ENCODE data around the gene EFCAB10.

Gene EFCAB10, protein sequence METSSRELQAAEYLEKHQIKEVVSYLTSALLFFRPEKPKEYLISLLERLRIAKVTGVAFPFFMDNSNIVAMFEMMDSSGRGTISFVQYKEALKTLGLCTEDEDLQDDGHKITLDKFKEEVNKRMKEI

DNA sequence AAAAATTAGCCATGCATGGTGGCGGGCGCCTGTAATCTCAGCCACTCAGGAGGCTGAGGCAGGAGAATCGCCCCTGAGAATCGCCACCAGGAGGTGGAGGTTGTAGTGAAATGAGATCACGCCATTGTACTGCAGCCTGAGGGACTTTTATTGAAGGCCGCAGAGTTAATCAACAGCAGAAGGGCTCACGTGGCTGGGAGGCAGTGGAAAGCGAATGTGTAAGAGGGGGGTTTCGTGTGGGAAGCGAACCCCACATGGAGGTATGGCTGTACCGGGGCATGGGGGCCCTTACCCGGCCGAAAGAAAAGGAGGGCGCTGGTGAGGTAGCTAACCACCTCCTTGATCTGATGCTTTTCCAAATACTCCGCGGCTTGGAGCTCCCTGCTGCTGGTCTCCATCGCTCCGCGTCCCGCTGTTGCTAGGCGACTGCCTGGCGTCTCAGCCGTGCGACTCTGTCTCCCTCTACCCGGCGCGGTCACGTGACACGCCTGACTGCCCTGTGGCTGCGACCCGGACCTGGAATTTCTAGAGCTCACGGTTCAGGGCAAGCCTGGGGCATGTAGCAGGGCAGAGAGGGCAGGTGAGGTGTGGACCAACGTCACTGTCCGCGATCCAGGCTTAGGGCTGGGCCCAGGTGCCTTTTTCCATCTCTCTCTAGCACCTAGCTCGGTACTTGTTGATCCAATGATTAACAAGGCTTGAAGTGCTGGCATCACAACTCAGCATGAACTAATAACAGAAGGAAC is at the start of gene EFCAB10:
Gene EFCAB10, minus strand, starts transcription at position 428 of the 746 bp plus-strand sequence. Its CDS starts 30 bp downstream, at position 398.
- peak; percentile 1 to 50 (median 29) for DNase-seq (ENCODE audit: low read depth in 4 of 4, low spot score in 1 of 4)

DNA sequence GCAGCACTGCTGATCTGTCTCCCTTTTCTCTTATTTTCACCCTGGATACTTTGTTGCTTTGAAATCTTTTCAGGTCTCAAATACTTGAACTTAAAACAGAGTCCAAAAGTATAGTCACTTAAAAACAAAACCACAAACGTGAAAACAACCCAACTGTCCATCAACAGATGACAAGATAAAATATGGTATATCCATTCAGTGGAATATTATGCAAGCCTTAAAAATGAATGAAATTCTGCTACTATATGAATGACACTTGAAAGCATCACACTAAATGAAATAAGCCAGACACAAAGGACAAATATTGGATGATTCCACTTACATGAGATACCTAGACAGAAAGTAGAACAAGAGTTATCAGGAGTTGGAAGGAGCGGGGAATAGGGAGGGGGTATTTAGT is 44.7 kb upstream of the EFCAB10 start:
- no peak for DNase-seq (ENCODE audit: low read depth in 4 of 4, low spot score in 1 of 4)

DNA sequence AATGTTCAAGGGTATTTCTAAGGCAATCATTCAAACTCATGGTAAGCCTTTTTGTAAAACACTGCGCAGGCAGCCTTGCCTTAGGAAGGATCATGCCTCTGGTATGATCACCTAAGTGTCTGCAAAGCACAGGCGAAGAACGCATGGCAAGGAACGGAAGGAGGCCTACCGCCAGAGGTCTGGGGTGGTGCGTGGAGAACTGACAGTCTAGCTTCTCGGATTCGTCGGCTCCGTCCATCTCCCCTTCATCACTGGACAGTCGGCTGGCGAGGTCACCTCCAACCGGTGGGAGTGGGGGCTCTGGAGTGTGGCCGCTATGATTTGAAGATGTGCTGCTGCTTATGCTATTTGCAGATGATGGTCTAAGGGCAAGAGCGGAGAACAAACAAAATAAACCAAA is 42.6 kb upstream of the EFCAB10 start:
- no peak for DNase-seq (ENCODE audit: low read depth in 4 of 4, low spot score in 1 of 4)

DNA sequence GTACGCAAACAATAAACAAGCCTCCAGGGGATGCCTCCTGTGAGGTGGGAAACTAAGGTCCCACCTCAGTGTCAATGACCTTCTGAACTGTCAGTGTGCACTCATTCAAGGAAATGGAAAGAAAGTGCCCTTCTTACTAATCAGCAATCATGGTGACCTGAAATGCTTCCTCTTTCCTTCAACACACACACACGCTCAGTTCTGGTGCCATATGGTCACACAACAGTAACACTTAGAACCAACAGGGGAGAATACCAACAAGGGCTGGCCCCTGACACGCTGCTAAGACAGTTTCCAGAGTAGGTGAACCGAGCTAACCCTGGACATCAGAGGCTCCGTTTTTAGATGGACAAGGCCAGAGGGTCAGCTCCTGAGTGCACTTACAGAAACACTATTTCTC is 42.1 kb upstream of the EFCAB10 start:
- no peak for DNase-seq (ENCODE audit: low read depth in 4 of 4, low spot score in 1 of 4)

DNA sequence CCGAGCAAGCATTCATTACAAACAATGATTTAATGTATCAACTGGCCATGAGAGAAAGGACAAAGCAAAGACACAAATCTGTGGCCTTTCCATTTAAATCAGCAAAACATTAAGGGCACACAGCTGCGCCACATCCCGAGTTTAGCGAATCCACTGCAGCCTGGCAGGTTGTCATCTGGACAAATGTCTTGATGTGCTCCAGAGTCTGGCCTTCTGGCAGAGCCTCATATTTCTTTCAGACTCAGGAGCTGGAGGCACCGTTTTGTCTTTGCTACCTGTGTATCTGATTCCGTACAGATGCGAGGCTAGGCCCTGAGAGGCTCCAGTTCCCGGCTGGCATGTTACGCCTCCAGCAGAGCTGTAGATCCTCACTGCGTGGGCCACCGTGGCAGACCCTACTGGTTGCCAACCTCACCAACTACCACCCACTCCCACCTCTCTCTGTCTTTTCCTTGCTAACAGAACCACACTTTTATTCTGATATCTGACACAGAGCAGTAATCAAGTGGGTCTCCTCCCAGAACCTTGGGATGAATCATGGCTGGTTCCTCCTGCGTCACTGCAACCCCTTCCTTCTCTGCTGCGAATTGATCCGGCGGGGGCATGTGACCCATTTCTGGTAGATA is 40.9 kb upstream of the EFCAB10 start:
- DNase-seq (ENCODE audit: low read depth in 4 of 4, low spot score in 1 of 4): no peak

DNA sequence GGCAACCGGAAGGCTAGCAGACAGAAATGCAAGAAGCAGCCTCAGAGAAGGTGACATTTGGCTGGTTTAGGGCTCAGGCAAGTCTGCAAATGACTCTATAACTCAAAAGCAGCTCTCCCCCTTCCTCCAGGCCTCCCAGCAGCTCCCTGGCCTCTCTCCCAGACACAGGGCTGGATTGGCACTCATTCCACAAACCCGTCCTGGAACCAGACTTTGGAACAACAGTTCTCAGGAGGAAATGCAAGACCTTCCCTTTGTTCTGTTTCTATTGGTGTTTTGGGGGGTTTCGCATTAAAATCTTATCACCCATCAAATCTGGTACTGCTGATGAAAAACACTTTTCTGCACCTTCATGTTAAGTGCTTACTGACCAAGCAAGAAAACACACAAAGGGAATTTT is 40.3 kb upstream of the EFCAB10 start:
- DNase-seq (ENCODE audit: low read depth in 4 of 4, low spot score in 1 of 4): no peak

DNA sequence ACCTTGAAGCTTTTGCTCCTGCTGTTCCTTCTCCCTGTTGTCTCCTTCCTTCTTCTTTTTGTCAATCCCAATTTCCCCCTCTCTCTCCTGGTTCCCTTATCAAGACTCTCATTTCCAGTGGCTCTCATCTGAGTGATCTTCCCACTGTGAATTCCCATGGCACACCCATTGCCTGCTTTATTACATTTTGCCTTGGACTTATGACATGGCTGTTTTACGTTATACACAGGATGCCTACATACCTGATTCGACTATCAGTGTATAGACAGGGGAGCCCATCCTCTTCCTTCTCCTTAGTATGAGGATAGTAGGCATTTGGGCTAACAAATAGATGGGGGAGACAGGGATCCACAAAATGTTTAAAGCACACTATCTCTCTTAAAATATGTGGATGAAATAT is 39.9 kb upstream of the EFCAB10 start:
- DNase-seq (ENCODE audit: low read depth in 4 of 4, low spot score in 1 of 4): no peak

DNA sequence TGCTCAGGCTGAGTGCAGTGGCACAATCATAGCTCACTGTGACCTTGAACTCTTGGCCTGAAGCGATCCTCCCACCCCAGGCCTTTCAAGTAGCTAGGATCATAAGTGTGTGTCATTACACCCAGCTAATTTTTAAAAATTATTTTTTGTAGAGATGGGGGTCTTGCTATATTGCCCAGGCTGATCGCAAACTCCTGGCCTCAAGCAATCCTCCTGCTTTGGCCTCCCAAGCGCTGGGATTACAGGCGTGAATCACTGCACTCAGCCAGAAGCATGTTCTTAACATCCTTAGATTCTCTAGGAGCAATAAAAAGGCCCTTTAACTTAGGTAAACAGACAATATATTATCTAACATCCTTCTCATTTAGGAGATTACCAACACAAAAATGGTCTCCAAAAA is 38.3 kb upstream of the EFCAB10 start:
- DNase-seq (ENCODE audit: low read depth in 4 of 4, low spot score in 1 of 4): no peak

DNA sequence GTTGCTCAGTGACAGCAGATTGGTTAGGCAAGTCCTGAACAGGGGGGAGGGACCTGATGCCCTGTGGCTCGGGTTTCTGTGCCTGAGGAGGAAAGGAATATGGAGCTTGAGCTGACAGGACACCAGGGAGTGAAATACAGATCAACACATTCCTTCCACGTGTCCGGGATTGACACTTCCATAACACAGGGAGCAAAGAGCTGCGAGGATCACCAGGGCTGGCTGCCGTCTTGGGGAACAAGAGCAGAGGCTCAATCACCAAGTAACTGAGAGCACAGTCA is 36.7 kb upstream of the EFCAB10 start:
- no peak for DNase-seq (ENCODE audit: low read depth in 4 of 4, low spot score in 1 of 4)

DNA sequence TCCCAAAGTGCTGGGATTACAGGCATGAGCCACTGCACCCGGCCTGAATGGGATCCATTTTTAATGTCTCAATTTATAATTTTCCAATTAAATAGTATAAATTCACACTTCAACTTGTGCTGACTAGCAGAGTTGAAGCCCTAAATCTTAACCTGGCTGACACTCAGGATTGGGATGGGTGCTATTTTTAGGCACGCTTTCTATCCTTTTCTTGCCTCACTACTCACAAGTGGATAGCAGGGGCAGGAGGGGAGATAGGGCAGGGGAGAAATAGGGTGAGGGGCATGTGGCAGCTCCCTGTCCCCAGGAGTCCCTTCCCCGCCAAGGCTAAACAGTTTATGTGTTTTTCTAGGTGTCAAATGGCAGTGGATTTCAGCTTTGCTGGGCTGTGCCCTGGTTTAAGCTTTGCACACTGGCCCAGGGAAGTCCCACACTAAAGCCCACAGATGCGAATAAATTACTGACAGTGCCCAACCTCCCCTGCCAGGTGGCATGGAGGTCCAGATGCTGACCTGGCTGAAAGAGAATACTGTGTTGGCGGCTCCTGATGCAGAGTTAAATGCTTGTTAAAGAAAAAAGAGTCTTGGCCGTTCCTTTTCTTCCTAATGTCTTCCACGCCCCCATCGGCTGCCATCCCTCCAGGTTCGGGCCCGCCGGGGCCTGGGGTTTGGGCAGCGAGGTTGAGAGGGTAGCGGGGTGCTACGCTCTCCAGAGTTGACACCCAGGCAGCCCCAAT is 36.2 kb upstream of the EFCAB10 start:
- DNase-seq (ENCODE audit: low read depth in 4 of 4, low spot score in 1 of 4): no peak

DNA sequence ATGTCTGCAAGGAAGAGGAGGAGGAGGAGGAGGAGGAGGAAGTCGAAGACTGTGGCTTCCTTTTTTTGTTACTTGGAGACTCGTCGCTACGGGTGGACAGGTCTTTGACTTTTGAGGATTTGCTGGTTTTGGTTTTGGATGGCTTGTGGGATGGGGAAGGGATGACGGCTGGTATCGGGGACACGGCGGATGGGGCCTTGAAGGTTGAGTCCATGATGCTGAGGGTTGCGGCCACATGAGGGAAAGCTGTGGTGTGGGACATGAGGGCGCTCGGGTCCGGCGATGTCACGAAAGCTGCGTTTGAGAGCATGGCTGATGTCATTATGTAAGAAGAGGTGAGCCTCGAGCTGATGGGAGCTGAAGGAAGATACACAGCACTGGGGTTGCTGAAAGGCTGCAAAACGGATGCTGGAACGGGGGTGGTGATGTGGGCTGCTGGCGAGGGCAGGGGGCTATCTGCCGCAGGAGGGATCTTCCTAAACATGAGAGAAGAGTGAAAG is 33.1 kb upstream of the EFCAB10 start:
- no peak for DNase-seq (ENCODE audit: low read depth in 4 of 4, low spot score in 1 of 4)

DNA sequence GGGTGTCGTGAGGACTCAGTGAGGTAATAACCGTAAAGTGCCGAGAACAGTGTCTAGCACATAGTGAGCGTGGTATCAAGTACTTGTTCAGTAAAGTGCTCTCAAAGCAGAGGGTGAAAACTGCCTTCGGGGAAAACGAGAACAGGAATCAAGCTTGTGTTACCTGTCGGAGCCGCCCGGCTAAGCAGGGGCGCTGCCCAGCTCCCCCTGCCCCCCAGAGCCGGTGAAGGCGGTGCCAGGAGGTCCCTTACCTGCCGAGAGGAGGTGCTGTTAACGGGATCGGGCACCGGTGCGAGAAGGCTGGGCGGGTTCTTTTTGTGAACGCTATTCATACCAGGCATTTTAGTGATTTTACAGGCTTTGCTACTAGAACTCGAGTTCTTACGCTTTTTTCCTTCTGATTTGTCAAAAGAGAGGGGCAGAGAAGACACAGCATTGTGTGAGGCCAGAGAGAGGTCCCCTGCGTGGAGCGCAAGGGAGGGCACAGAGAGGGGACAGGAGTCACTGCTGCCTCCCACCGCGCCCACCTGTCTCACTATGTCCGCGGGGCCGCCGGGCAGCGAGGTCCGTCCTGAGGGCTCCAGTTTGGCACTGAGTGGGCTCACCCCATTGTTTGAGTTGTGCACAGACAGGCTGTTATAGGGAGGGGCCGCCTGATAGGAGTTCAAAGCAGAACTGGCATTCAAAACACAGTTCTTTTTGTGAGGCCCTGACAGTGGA is 32.5 kb upstream of the EFCAB10 start:
- no peak for DNase-seq (ENCODE audit: low read depth in 4 of 4, low spot score in 1 of 4)

DNA sequence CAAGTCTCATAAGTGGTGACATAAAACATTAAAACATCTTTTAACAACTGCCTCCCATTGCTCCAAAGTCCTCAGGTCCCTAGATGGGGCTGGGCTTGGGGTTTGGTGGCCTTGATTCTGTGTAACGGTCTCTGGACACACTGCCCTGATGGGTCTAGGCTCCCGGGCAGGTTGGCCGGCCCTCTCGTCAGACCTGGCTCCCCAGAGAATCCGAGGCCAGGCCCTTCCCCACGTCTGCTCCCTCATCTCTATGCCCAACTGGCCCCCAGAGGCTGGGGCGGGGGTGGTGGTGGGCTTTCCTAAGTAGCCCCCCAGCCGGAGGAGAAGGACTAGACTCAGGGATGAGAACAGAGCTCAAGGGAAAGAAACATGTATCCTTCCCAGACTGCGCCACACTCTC is 31.5 kb upstream of the EFCAB10 start:
- no peak for DNase-seq (ENCODE audit: low read depth in 4 of 4, low spot score in 1 of 4)

DNA sequence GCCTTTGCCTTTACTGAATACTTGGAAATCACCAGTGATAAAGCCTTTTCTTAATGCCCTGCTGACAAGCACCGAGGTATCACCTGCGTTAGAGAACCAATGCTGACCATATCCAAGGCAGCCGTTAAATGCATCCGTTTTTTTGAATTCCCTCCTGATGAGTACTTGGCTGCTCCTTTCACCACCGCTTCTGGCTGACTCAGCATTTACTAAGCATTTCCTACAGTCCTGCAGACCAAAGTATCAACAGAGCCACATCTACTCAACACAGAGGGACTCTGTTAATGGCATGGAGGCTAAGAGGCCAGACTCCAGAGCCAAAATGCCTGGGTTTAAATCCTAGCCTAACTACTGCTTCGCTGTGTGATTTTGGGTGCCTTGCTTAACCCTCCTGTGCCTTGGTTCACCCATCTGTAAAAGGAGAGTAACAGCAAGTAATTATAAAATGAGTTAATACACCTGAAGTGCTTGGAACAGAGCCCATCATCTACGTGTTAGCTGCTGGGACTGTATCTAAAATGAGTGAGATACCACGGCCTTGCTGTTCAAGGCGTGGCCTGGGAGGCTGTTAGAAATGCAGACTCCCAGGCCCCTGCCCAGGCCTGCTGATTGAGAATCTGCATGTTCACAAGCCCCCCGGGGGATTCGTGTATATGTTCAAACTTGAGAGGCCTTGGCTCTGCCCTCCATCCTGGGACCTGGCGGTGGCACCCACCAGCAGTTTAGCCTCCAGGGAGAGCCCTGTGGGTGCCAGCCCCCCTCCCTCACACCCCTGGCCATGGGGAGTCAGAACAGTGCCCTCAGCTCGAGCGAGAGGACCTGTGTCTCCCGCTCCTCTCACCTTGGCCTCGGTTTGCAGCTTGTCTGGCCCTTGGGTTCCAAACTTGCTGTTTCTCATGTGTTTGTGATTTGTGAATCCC is 30.8 kb upstream of the EFCAB10 start:
- DNase-seq (ENCODE audit: low read depth in 4 of 4, low spot score in 1 of 4): no peak

DNA sequence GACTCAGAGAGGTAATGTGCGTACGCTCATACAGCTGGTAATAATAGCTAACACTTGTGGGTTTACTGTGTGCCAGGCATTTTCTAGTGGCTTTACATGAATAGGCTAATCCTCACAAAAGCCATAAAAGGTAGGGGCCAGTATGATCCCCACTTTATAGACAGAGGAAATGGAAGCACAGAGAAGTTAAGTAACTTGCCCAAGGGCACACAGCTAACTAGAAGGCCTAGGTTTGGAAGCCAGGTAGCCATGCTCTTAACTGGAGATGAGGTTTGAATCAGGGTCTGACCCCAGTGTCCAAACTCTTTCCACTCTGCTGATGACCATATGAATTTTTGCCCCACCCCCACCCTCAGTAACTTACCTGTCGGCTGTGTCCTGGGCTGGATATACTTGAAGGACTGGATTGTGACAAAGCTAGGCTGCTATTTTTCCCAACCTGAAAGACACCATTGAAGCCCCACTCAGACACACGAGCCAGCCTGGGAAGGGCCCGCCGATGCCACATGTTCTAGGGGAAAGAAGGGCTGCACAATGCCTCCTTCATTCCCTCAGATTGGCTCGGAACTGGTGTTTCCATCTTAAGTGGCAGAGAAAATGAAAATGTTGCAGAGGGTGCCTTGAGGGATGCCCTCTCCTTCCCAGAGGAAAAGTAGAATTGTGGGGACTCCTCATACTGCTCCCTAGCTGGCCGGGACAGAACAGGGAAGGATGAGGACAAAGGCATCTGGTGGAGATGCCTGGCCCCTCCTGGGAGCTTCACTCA is 29.1 kb upstream of the EFCAB10 start:
- no peak for DNase-seq (ENCODE audit: low read depth in 4 of 4, low spot score in 1 of 4)

DNA sequence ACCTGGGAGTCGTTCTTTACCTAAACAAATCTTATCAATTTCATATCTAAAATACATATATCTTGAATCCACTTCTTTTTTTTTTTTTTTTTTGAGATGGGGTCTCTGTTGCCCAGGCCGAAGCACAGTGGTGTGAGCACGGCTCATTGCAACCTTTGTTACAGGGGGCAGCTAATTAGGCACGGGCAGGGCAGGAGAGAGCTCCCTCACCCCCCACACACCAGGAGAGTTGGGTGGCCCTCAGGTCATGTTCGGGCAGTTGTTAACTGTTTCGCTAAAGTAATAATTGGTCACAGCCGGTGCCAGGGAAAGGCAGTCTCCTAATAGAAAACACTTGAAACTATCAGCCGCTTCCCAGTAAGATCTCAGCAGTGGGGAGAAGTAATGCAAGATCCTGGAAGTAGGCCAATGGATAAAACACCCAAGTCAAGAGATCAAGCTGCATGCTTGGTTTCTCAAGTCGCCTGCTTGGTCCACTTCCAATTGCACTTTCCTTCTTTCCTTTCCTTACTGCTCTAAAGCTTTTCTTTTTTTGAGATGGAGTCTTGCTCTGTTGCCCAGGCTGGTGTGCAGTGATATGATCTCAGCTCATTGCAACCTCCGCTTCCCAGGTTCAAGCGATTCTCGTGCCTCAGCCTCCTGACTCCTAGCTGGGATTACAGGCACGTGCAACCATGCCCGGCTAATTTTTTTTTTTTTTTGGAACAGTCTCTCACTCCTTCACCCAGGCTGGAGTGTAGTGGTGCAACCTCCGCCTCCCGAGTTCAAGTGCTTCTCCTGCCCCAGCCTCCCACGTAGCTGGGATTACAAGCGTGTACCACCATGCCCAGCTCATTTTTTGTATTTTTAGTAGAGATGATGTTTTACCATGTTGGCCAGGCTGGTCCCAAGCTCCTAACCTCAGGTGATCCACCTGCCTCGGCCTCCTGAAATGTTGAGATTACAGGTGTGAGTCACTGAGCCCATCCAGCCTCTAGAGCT is 21.3 kb upstream of the EFCAB10 start:
- DNase-seq (ENCODE audit: low read depth in 4 of 4, low spot score in 1 of 4): no peak

DNA sequence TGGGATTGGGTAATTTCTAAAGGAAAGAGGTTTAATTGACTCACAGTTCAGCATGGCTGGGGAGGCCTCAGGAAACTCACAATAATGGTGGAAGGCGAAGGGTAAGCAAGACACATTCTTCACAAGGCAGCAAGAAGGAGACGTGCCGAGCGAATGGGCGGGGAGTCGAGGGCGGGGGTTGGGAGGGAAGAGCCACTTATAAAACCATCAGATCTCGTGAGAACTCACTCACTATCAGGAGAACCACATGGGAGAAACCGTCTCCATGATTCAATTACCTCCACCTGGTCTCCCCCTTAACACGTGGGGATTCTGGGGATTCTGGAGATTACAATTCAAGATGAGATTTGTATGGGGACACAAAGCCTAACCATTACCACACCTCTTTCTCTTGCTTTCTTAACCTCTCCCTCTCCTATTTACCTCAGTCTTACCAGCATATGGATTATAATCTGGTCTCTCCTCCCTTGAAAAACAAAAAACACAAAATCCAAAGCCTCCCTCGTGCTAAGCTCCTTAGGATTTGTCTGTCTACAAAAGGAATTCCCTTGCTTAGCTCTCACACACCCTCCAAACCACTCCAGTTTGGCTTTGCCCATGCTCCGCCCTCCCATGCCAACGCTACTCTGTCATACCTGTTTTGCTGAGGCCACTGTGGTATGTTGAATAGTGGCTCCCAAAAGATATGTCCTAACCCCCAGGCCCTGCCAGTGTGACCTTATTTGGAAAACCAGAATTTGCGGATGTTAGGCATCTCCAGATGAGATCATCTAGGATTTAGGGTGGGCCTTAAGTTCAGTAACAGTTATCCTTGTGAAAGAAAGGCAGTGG is 19.6 kb upstream of the EFCAB10 start:
- no peak for DNase-seq (ENCODE audit: low read depth in 4 of 4, low spot score in 1 of 4)

DNA sequence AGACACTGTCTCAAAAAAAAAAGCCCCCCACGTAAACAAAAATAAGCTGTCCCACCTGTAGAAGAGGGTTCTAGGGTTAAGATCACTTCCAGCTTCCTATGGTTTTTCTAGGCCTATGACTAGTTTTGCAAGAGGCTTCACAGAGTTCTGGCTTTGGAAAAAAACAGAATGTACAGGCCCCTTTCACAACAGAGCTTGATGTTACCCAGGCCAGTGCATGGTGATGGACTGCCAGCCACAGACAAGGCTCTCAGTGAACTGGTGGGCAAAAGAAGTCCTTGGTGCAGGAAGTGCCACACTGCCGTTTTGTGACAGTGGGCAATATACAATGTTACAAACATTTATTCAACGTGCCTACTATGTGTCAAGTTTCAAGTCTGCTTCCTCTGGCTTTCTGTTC is 18.3 kb upstream of the EFCAB10 start:
- DNase-seq (ENCODE audit: low read depth in 4 of 4, low spot score in 1 of 4): no peak

All from stimulated activated CD4-positive, alpha-beta T cell treated with anti-CD3 and anti-CD28 coated beads, Interleukin-1b, Interleukin-23, amount 100 ng/mL, for 24 hours (primary cell).